UCSD-AML1 (cell line): ENCODE data around the gene TEX22.
"Not testable (repeated sequence)": the region's sequence is repeated elsewhere in the genome, so short reads cannot be mapped to it uniquely, and the experiment has no call there.

Experiments
- DNase-seq: peaks from one replicate; lab custom pipeline; 2025; ENCODE audit not compliant: unreplicated experiment; lab: John Stamatoyannopoulos, UW

Gene TEX22

DNA sequence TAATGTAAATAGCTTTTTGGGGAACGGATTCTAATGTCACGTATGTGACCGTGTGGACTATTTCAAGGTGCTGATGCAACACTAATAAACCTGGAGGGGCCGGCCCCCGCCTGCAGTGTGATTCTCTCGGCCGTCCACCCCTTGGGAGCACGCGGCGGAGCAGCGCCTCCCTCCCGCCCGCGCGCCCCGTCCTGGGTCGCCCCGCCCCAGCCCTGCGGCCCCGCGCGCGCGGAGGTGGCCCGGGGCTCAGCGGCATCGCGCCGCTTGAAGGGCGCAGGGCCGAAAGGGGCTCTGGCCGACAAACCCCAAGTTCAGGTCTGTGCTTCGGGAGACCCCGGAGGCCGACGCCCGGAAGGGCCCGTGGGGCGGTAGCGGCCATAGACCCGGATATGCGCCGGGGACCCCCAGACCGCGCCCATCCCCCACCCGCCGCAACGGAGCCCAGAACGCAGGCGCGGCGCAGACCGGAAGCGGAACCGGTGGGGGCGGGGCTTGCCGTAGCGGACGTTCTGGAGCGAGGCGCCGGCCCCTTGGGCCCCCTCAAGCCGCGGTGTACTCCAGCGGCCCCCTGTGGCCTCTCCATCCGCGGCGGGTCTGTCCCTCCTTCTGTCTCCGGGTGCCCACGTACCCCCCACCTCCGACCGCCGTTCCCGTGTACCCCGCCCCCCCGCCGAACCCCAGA lies at the start of gene TEX22:
TEX22 (plus strand) TSS at position 495 of the 682 bp plus-strand sequence. CDS start 803 bp downstream, outside the sequence.
- DNase-seq, result peak; percentile 95

DNA sequence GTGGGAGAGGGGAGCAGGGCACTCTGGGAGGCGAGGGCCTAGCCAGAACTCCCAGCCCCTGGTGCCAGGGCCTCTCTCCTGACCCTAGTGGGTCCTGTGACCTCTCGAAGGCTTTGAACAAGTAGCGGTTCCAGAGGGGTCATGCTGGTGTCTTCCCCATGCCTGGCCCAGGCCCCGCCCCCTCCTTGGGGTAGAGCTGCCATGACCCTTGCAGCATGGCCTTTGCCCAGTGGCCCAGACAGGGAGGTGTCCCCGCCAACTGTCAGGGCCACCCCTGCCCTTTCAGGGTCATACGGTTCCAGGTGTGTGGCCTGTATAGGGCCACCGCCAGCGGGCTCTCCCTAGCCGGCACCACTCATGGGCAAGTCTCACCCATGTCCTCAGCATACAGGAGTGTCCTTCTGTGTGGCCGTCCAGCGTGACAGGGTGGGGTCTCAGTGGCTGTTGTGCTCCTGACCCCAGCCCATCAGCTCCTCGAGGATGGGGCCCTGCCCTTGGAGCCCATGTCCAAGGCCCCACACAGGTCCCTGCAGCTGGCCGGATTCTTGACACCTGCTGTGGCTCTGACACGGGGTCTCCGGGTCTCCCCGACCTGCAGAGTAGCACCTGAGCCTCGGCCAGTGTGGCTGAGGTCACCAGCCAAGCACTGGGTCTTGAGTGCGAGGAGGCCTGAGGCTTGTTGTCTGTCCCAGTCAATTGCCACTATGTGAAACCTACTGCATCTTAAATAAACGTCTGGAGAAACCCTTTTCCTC lies 49.2 kb upstream of the TEX22 start:
- DNase-seq, result no peak

DNA sequence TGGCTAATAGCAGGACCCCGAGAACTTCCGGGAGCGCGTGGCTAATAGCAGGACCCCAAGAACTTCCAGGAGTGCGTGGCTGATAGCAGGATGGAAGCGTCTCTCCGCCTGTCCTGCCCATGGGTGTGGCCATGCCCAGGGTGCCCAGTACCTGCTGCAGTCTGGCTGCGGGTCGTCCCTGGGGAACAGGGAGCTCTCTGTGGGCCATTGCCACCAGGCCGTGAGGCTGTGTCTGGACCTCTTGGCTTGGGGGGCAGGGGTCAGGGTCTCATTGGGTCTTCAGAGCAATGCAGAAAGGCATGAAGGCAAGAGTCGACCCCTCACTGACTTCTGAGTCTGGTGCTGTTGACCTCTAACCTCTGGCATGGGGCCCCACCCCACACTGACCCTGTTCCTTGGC lies 48.3 kb upstream of the TEX22 start:
- no peak for DNase-seq

DNA sequence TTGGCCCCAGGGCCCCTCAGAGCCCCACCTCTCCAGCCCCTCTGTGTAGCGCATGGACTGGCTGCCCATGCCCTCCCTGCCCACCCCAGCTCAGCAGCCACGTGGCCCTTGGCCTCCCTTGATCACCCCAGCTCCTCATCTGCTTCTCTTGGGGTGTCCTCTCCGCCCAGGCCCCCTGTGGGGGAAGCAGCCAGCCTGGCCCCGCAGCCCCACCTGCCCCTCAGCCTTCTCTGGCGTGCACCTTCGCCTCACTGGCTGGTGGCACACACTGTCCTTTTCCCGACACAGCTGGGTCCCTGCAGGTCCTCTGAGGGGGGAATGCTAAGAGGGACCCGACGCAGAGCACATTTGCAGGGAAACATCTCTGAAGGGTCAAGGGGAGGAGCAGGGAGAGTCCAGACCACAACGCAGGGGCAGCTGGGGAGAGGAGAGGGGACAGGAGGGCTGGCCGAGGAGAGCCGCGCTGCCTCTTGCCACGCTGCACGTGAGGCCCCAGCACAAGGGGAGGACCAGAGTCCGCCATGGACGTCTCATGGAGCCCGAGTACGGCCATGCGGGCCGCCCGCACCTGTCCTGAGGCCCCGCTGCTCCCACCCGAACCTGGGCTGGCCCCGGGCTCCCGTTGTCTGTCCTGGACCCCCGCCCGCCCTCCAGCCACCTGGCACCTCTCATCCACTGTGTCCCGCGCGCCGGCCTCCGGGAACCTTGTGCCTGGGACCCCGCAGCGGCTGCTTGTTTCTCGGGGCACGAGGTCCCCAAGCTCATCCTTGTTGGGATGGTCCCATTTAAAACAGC lies 47.7 kb upstream of the TEX22 start:
- no peak for DNase-seq

DNA sequence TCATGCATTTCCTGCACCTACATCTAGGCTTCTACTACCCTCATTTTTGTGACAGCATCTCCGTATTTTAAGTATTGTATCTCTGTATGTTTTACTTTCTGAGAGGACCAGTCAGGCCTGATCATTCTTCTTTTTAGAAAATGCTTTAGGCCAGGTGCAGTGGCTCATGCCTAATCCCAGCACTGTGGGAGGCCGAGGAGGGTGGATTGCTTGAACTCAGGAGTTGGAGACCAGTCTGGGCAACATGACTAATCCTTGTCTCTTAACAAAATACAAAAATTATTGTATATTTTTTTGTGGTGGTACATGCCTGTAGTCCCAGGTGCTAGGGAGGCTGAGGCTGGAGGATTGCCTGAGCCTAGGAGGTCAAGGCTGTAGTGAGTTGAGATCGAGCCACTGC lies 46.9 kb upstream of the TEX22 start:
- DNase-seq, result no peak

DNA sequence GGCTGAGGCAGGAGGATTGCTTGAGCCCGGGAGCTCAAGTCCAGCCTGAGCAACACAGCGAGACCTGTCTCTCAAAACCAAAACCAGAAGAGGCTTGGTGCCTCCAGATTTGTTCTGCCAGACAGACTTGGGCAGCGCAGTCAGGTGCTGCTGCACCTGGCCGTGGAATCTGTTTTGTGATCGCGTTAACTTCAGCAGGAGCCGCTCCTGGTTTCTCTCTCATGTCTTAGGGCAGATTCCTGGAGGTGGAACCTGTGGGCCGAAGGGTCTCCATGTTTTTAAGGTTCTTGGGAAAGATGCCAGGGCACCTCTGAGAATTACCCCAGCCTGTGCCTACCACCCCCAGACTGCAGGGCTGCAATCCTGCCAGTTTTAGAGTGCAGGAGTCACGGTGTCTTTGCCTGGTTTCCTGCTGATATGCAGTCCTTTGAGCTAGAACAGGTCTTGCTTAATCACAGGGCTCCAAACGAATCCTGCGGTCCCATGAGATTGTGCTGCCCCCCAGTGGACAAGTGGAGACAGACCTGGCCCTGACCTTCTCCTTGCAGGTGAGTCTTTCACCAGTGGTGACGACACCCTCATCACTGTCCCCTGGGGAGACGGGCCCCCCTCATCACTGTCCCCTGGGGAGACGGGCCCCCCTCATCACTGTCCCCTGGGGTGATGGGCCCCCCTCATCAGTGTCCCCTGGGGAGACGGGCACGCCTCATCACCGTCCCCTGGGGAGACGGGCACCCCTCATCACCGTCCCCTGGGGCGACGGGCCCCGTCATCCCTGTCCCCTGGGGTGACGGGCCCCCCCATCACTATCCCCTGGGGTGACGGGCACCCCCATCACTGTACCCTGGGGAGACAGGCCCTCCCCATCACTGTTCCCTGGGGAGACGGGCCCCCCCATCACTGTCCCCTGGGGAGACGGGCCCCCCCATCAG lies 46.2 kb upstream of the TEX22 start:
- peak; percentile 80 for DNase-seq

- DNase-seq, result no peak
Measured at GRCh38 chr14:105353136-105353535, 45.2 kb upstream of the TEX22 start.

- no peak for DNase-seq
Measured at GRCh38 chr14:105354541-105354940, 43.8 kb upstream of the TEX22 start.

- no peak for DNase-seq
Measured at GRCh38 chr14:105355049-105355575, 43.2 kb upstream of the TEX22 start.

DNA sequence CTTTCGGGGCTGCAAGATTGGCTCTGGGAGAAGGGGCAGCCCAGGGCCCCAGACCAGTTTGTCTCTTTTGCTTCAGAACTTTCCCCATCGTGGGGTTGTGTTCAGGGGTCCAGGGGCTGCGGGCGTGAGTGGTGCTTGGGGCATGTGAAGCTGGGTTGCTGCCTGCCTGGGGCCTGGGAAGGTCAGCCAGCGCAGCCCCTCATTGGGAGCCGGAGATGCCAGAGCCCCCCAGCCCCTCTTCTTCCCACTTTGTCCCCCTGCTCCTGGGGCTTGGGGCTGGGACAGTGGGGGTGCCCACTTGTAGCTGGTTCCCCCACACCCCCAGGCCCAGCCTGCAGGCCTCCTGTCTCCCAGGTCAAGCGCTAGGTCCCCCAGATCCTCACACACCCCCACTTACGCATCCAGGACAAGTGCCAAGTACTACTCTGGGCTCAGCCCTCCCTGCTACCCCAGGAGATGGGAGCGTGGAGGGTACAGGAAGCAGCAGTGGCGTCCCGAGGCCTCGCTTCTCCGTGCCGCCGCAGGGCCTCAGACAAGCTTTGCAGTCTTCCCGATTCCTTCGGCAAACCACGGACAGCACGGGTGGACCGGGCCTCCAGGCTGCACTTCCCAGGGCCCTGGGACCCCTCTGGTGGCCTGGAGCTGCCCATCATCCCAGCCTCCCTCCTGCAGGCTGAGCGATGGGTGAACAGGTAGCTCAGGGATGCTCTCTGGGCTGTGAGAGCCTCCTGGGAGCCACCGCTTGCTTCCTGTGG lies 42.3 kb upstream of the TEX22 start:
- no peak for DNase-seq

GRCh38 chr14:105356927-105357326 lies 41.4 kb upstream of the TEX22 start:
- DNase-seq, result no peak

DNA sequence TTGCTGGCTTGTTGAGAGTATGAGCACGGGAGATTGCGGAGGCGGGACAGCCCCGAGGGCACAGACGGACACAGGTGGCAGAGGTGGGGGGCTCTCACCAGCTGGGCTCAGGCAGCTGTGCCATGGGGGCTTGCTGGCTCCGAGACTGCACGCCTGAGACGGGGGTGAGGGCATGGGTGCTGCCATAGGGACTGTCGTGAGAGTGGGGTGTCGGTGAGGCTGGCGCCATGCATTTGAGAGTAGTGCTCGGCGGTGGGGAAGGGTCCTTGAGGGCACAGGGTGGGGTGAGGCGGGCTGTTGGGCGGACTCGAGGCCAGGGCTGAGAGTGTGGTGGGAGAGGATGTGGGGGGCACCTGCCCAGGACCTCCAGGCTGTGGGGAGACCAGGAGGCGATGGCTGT lies 40.7 kb upstream of the TEX22 start:
- no peak for DNase-seq

DNA sequence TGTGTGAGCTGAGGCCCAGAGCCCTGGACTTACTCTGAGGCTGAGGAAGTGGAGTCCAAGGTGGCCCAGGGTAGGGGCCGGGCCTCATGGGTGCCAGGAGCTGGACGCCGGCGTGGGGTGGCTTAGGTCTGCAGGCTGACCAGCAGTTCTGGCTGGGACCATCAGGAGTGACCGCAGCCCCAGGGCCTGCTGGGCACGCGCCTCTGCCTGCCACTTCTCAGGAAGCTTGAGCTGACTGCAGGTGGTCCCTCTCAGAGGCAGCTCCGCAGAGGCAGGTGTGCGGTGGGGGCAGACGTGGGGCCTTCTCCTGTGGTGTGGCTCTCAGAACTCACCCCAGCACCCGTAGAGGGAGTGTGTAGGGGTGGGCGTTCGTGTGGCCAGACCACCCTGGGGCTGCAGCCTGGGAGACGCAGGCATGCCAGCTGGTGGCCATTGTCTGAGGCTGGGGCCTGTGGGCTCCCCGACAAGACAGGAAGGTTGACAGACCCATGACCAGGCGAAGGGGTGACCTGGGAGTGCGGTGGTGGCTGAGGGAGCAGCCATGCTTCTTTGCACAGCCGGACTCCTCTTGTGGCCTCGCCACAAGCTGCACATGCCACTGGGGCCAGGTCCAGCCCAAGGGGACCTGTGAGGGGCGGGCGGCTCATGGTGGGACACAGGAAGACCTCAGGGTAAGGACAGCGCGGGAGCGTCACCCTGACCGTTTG lies 40.0 kb upstream of the TEX22 start:
- DNase-seq, result no peak

GRCh38 chr14:105358943-105359342 lies 39.4 kb upstream of the TEX22 start:
- no peak for DNase-seq

DNA sequence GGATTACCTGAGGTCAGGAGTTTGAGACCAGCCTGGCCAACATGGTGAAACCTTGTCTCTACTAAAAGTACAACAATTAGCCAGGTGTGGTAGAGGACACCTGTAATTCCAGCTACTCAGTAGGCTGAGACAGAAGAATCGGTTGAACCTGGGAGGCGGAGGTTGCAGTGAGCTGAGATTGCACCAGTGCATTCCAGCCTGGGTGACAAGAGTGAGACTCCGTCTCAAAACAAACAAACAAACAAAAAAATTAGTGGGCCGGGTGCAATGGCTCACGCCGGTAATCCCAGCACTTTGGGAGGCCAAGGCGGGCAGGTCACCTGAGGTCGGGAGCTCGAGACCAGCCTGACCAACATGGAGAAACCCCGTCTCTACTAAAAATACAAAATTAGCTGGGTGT lies 36.9 kb upstream of the TEX22 start:
- not testable (repeated sequence) for DNase-seq

GRCh38 chr14:105363847-105364708 lies 34.3 kb upstream of the TEX22 start:
- DNase-seq, result no peak

DNA sequence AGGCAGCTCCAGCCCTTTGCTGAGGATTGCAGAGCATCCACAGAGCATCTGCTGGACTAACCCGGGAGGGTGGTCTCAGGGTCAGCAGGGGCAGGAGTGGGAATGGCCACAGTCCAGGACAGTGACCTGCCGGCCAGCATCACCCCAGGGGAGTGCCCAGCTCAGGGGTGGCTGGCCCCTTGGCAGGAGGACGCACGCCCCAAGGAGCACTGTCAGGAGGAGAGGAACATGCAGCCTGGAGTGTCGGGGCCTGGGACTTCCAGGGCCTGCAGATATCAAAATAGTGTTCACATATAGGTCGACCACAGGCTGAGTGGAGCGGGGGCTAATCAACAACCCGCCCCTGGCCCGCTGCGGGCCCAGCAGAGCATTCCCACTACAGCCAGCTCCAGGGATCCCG lies 33.2 kb upstream of the TEX22 start:
- DNase-seq, result no peak

DNA sequence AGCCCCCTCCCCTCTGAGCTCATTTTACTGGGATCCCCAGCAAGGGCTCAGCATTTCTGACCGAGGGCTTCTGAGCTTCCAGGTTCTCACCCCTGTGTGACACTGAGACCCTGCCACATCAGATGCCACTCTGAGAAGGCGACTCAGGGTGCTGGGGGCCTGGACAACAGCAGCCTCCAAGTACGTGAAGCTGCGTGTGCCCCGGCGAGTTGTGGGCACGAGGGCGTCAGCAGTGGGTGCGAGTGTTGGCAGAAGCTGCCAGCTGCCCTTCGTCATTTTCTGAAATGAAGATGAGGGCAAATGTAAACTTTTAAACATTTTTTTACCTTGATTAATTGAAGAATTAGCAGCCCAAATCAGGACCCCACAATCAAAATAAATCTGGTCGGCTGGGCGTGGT lies 32.7 kb upstream of the TEX22 start:
- DNase-seq, result no peak
